ENCODE measurements around the gene TMEM183A. TPM values are rescaled to one million over a fixed set of nuclear protein-coding genes. Genes with fewer than 3 reads are reported as not detected.

The TMEM183A gene
- total RNA-seq, 4 donors from 2014 or later, result 51.2 to 79.6 (median 62.6) TPM

DNA sequence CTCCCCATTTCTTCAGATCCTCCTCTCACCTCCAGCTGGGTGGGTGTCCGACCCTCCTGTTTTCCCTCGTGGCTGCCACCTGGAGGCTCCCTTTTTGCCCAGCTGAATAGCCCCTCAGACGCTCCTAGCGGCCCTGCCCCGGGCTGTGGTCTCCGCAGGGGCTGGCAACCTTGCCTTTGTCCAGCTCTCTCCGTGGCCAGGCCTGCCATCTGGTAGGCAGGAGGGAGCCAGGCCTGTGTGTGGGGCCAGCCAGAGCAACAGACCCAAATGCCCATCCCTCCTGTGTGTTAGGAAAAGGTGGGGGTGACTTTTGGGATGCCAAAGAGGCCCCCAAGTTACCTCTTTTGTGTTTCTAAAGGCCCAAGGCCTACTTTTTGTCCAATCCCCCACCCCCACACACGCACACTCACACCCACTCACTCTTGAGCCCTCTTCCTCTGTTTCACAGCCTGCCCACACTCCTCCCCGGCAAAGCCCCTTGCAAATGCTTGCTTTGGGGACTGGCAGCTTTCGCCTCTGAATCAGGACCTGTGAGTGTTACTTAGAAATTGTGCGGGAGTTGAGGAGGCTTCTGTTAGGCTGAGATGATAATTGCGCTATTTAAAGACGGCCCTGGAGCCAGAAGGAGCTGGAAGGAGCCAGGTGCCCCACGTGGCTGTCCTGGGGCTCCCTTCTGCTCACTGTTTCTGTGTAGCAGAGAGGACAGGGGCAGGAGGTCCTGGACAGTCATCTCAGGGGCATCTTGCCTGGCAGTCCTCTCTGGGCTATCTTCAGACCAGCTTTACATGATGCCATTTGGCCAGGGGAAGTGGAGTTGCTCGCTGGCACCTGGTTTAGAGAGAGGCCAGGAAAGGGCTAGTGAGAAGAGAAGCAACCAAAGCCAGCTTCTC, 28.2 kb downstream of the TMEM183A start:
- TF ChIP-seq CTCF (IDR thresholded peaks at IDR 0.05; ENCODE audit: low read depth), result no peak

GRCh38 chr1:203036135-203036534, 29.0 kb downstream of the TMEM183A start:
- no peak for TF ChIP-seq CTCF (IDR thresholded peaks at IDR 0.05; ENCODE audit: low read depth)

DNA sequence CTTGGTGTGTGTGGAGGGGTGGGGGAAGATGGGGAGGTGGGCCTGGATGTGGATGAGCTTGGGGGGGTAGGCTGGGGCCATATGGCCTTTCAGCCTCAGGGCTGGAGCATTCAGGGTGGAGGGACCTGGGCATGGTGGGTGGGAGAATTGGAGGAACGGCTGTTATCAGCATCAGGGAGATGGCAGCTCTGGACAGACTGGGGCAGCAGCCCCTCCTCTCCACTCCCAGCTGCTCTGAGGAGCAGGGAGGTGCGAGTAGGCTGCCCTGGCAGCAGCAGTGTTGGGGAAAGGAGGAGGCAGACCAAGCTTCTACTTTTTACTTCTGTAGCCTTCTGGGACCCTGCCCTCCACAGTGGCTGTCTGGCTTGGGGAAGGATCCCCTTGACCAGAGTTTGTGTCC, 29.4 kb downstream of the TMEM183A start:
- no peak for TF ChIP-seq CTCF (IDR thresholded peaks at IDR 0.05; ENCODE audit: low read depth)

DNA sequence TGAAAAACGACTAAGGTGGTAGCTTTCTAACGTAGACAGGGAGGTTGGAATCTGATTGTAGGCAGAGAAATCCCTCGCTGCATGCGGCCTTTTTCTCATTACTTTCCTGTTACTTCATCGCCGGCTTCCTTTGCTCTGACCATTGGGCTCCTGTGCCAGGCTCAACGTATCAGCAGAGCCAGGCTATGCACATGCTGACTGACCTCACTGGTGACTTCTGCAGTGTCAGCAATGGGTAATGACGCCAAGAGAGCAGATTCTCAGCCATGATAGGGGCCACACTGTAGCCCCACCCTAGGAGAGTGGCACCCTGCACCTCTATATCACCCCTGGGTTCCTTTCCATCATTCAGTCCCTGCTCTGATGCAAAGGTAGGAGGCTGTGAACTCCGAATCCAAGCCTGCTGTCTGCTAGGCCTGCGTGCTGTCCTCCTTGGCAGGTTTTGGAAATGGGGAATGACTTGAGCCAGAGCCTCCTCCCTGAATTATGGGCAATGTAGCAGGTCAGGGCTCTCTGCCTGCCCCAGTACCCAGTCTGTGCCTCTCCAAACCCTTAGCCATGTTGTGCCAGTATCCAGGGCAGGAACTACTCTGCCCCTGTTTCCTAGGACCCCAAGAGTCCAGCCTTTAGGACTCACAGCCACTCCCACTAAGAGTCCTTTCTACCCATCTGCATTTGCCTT, 30.5 kb downstream of the TMEM183A start:
- TF ChIP-seq CTCF (IDR thresholded peaks at IDR 0.05; ENCODE audit: low read depth), result no peak

- TF ChIP-seq CTCF (IDR thresholded peaks at IDR 0.05; ENCODE audit: low read depth), result no peak
Observed at GRCh38 chr1:203038217-203038741, 31.1 kb downstream of the TMEM183A start.

GRCh38 chr1:203038891-203039608, 31.9 kb downstream of the TMEM183A start:
- TF ChIP-seq CTCF (IDR thresholded peaks at IDR 0.05; ENCODE audit: low read depth), result no peak

Measured in subcutaneous adipose tissue (tissue), 4 donors.